Measurements from ENCODE around the gene SREK1.

SREK1 gene

DNA sequence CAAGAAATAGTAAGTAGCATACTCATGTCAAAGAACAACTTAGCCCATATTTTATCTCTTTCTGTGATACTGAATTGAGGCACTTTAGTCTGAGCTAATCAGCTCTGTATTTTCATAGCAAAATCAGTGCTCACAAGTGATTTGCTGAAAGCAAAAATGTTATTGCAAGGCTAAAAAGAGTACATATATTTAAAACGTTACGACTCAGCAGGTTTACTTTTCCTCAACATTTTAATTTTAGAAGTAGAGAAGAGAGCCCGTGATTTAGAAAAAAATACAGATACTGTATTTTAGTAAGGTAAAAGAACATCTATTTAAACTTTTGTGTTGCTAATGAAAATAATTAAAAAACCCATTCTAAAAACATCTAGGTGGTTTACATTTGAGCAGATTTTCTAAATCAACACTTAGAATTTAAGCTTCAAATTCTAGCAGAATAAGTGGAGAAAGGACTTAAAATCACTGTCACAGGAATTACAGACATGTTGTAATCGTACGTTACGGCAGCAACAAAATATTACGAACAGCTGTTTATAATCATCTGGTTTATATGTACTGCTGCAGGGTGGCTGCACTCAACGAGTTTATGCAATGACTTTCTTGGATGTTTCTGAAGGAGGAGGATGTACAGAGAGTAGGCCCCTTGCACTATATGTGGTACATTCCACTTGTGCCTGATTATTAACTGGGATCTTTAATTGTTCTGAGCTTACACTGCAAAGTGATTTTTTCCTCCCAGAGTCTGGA lies 20.1 kb downstream of the SREK1 start:
- no peak for DNase-seq

DNA sequence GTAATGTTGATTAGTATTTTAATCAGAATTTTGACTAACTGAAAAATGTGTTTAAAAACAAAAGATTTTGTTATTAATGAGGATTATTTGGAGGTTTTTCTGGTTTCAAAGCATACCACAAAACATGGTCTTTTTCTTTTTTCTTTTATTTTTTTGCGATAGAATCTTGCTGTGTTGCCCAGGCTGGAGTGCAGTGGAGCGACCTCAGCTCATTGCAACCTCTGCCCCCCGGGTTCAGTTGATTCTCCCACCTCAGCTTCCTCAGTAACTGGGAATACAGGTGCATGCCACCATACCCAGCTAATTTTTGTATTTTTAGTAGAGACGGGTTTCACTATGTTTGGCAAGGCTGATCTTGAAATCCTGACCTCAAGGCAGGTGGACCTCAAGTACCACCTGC lies 24.1 kb downstream of the SREK1 start:
- DNase-seq, result no peak

DNA sequence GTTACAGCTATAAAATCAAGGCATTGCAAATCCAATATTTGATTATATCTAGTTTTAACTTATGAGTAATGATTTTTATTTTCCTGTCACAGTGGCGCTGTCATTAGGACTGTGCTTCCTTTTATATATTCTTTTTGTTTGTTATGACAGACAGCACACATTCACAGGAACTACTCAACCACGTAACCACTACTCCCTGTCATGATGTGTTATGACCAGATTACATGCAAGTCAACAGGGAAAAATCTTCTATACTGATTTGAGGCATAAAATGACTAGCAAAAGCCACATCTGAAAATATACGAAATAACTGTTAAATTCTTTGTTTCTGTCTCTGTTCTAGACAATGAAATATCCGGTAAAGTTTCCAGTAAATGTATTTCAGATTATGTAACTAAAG lies 25.4 kb downstream of the SREK1 start:
- no peak for DNase-seq

DNA sequence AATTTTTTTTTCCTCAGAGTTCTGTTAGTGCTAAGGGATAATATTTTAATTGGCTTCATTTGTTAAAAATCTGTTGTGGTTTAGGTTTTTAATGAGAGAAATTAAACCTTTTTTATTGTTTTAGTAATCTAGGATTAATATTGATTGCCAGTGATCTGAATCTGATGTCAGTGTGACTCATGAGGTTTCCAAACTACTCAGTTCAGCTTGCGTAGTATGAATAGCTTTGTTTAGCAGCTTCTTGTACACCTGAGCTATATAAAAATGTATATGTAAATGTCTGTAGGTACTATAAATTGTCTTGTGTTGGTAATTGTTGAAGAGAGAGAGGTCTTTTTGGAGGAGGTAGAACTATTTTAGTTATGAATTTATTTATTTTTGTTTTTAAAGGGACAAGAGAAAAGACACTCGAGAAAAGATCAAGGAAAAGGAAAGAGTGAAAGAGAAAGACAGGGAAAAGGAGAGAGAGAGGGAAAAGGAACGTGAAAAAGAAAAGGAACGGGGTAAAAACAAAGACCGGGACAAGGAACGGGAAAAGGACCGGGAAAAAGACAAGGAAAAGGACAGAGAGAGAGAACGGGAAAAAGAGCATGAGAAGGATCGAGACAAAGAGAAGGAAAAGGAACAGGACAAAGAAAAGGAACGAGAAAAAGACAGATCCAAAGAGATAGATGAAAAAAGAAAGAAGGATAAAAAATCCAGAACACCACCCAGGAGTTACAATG lies 26.3 kb downstream of the SREK1 start:
- no peak for DNase-seq

DNA sequence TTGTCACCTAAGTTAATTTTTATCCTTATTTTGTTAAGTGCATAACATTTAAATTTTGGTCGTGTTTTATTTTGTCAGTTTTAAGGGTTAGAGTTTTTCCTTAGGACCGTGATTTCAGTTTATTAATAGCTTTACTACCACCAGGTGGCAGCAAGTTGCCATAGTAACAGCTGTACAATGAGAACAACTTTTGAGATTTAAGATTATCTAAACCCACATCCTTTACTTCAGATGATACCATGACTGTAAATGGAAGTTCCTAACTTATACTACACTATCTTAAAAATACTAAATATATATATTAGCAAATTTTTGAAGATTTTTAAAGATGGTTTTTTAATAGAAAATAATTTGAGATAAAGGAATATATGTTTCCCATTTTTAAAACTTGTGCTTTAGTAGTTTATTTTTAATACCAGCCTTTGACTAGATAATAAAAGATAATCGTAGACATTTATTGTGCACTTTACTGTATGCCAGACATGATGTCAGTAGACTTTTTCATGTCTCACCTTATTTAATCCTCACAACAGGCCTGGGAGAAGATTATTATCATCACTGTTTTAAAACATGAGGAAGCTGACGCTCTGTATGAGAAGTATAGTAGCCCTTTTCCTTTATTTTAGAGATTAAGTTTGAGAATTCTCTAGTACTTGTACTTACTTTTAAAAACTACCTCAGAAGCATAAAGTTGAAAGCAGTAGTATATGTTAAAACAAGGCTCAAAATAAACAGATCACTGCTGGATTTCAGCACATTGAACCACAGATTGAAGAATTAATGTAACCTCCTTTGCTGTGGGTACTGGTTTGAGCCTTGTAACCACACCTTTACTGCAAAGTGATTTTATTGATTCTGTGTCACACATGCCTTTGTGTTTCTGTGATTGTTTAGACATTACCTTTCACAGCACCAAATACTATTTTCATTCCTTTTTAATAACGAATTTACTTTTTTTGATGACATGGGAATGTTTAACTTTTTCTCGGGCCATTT lies 27.5 kb downstream of the SREK1 start:
- no peak for DNase-seq

DNA sequence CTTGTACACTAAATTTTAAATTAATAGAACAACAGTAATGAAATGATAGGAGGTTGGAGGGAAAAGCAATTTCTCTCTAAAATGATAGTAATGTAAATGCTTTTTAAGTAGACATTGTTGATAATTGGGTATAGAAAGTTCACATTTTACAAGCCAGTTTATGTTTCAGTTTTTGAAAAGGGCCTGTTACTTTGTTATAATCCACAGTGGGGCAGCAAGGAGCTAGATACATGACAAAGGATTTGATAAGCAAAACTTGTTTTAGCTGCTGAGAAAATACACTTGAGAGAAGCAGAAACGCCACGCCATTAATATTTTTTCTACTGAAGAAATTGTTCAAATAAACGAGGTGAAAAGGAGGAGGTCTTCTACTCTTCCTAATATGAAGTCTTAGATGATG lies 30.2 kb downstream of the SREK1 start:
- DNase-seq, result no peak

DNA sequence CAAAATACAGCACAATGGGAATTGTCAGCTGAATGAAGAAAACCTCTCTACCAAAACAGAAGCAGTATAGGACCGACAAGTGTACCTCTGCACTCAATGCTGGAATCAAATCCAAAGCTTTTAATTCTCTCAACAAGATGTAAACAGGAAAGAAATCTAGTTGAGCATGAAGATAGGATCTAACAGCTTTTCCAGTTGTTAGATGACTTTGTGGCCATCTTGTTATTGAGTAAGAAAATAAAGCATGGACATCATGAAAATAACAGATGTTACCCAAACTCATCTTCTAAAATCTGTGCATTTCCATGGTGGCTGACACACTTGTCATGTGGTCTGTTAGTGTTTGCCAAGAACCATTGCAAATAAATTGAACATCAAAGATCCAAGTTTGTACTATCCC lies 34.7 kb downstream of the SREK1 start:
- no peak for DNase-seq

DNA sequence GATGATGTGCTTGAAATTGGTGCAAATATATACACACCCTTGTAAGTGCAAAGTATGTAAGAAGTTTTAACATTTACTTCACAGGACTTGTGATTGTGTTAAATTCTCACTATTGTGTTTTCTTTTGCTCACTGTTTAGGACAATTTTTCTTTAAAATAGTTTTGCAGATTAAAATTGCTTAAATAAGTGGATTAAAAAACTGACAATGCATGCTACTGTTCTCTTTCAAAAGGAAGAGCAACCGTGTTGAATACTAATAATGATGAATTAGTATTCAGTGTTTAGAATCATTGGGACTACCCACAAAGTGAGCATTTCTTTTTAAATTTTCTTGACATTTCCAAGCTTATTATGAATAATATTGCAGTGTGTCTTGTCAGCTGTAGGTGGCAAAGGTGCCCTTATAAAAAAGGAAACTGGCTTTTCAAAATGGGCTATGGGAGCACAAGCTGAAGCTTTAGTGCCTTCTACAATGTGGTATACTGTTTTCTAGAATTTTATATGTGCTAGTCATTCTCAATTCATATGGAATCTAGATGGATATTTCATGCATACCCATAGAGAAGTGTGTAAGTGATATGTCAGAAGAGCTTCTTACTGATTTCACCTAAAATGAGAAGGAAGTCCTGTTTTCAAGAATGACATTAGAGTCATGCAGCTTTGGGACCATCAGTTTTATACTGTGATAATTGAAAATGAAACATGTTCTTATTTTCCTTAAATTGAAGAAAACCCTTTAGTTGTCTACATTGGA lies 35.4 kb downstream of the SREK1 start:
- no peak for DNase-seq

DNA sequence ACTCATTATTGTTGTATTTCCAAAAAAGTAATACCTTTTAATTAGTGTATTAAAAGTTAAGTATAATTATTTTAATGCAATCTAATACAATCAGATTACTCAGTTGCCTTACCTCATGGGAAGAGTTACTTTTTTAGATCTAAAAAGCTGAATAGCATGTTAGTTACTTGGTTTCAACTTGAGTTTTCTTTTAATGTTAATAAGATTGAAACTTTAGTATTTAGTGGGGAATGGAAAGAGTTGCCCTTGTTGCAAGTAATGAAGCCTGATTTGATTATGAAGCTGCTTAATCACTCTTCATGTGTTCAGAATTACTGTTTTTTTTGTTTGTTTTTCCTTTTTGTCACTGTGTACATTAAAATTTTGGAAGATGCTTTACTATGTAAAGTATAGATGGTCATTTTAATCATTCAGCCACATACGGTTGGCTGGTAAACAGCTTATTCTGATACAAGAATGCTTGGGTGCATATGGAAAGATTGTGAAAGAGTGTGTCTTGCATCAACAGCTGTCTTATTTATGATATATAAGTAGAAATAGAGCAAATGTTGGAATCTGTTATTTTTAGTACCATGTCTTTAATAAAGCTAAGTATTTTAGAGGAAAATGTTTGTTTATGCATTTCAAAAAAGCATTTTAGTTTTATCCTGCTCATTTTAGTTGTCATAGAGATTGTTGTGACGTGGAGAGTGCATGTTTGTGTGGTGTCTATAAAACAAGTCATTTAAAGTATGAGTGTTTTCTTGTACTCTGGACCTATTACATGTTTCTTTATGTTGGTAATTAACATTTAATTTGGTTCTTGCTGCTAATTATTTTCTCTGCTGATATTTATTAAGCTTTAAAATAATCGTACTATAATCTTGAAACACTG lies 36.4 kb downstream of the SREK1 start:
- no peak for DNase-seq

DNA sequence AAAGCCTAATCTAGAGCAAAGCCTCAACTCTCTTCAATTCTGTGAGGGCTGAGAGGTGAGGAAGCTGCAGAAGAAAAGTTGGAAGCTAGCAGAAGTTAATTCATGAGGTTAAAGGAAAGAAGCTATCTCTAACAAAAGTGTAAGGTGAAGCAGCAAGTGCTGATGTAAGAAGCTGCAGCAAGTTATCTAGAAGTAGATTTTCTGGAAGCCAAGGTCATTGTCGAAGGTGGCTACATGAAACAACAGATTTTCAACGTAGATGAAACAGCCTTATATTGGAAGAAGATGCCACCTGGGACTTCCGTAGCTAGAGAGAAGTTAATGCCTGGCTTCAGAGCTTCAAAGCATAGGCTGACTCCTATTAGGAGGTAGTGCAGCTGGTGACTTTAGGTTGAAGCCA lies 42.0 kb downstream of the SREK1 start:
- DNase-seq, result no peak

DNA sequence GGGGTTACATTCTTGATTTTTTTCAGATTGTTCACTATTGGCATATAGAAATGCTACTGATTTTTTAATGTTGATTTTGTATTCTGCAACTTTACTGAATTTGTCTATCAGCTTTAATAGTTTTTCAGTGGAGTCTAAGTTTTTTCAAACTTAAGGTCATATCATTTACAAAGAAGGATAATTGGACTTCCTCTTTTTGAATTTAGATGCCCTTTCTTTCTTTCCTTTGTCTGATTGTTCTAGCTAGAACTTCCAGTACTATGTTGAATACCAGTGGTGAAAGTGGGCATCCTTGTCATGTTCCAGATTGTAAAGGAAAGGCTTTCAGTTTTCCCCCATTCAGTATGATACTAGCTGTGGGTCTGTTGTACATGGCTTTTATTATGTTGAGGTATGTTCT lies 49.3 kb downstream of the SREK1 start:
- DNase-seq, result no peak

DNA sequence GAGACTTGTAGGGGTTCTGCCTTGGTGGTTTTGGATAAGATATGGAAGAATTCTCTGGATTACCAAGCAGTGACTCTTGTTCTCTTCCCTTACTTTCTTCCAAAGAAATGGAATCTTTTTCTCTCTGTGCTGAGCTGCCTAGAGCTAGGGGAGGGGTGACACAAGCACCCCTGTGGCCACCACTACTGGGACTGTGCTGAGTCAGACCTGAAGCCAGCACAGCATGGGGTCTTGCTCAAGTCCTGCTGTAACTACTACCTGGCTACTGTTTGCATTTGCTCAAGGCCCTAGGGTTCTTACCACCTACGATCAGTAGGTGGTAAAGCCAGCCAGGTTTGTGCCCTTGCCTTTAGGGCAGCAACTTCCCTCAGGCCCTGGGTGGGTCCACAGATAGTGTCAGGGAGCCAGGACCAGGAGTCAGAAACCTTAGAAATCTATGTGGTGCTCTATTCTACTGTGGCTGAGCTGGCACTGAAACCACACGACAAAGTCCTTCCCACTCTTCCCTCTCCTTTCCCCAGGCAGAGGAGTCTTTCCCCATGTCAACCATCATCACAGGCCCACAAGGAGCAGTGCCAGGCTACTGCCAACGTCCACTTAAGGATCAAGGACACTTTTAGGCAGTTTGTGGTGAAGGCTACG lies 53.8 kb downstream of the SREK1 start:
- no peak for DNase-seq

DNA sequence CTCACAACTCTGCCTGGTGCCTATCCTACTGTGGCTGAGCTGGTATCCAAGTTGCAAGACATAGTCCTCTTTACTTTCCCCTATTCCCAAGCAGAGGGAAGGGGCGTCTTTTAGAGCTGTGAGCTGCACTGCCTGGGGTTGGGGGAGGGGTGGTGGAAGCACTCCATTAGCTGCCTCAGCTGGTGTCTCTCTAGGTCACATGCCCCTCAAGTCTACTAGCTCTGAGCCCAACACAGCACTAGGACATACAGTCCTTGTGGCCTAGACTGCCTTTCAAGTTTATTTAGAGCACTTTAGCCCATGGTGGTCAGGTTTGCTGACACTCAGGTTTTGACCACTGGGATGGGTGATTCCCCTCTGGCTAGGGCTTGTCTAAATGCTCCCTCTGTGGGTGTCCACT lies 54.7 kb downstream of the SREK1 start:
- DNase-seq, result no peak

DNA sequence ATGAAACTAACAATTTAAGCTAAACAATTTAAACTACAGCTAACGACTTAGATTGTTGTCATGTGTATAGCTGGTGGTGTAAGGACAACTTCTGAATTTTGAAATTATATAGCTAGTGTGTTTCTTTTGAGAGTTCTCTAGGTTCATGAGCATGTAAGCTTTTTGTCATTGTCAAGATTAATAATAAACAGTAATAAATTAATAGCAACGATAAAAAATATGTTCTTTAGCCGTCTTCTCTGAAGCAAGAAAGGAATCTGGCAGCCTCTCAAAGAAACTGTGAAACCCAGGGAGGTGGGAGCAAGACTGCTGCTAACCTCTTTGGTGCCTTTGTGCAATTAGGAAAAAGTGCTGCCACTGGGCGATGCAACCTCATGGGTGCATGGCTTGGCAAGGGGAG lies 59.4 kb downstream of the SREK1 start:
- no peak for DNase-seq

DNA sequence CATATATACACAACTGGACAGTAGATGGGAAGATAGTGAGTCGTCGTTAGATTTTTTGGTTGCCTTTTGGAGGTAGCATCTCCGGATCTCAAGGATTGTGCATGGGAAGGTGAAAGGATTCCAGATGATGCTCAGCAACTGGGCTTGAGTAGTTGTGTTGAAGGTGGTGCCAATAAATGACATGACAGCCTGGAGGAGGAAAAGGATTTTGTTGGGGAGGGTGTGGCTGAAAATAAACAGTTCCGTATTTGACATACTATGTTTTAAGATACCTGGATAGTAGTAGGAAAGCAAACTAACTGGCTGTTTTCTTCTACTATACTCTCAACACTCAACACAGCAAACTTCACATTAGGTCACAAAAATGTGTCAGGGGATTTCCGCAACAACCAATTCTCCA lies 62.4 kb downstream of the SREK1 start:
- no peak for DNase-seq

DNA sequence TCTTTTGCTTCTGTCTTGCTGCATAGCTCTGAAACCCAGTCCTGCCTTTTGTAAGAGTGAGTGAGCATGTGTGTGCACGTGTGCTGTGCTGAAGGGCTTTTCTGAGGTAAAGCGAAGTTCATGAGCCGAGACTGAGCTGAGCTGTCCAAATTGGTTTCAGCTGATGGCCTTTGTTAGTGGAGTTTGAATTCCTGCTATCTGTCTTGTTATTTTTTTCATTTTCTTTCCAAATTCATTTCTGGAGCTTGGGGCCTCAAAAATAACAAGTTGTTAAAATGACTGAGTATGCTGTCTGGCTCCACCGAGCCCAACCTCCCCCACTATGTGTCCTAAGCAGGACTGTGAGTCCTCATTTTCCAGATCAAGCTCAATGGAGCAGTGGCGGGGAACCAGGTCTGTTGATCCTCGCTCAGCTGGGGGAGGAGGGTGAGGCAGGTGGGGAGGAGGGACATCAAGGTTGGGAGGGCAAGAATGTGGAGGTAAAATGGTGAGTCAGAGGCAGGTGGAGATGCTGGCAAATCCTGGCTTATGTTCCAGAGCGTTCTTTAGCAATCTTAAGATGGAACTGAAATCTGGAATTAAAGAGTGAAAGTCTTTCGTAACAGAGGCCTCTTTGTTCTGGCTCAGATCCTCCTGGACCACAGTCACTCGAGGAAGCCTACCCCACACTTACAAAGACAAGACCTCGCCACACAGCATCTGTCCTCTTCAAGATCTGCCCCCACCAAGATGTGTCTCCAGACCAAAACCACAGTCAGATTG lies 63.9 kb downstream of the SREK1 start:
- no peak for DNase-seq

DNA sequence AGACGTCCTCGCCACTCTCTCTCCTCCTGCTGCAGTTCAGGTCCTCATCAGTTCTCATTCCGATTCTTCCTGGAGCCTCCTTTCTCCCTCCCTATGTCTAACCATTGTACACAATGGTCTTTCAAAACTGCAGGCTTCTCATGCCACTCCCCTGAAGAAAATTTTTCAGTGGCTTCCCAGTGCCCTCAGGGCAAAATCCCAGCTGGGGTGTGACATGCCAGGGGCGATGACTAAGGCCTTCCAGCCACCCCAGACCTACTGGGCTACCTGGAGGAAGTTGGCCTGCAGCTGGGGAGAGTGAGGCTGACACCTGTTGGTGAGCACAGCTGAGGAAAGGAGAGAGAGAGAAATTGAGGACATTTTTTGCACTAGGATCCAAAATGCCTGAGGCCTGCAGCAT lies 65.2 kb downstream of the SREK1 start:
- DNase-seq, result no peak

DNA sequence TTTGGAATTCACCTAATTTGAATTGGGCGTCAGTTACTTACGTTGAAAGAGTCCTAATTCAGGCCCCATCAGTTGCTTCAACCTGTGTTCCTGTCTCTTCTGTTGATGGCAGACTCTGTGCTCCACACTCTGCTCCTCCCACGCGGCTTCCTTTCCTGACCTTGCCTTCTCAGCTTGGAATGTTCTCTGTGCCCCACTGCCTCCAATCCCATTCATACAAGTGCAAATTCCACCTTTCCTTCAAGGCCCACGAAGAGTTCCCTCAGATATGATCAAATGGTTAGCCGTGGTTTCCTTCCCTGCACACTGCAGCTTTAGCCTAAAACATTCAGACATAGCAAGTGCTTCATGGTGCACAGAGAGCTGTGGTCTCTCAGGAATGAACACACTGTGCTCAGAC lies 65.7 kb downstream of the SREK1 start:
- no peak for DNase-seq

DNA sequence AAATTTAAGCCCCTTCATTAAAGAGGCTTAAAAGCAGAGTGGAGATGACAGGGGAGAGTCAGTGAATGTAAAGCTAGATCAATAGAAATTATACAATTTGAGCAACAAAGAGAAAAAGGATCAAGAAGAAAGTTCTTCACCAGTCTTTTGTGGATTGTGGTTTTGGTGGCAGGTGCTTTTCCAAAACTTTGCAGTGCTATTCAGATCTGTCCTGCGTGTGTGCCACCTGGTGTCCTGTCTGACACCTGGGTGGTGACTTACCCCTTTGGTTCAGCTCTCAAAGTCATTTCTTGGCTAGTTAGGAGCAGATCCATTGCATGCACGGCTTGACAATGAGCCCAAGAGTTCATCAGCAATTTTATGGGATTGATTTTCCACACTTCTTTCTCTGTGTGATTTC lies 69.4 kb downstream of the SREK1 start:
- DNase-seq, result no peak

DNA sequence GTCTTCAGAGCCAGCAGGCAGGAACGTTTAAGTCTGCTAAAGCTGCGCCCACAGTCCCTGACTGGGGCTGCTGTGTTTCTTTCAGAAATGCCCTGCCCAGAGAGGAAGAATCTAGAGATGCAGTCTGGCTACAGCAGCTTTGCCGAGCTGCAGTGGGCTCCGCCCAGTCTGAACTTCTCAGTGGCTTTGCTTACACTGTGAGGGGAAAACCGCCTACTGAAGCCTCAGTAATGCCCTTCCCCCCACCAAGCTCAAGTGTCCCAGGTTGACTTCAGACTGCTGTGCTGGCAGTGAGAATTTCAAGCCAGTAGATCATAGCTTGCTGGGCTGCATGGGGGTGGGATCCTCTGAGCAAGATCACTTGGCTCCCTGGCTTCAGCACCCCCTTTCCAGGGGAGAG lies 78.4 kb downstream of the SREK1 start:
- DNase-seq, result no peak

Data from NCI-H1417 treated with DMSO at 0.1 percent for 48 hours (cell line).